ENCODE results near the gene DAPL1. TPM values are rescaled to one million over a fixed set of nuclear protein-coding genes. Genes with fewer than 3 reads are reported as not detected.

DAPL1 gene
- total RNA-seq, 4 donors from 2014 or later, result not detected

- TF ChIP-seq CTCF (IDR thresholded peaks at IDR 0.05) (no peak), POLR2A (IDR thresholded peaks at IDR 0.05; ENCODE audit: low read depth) (no peak), EP300 (IDR thresholded peaks at IDR 0.05) (no peak), POLR2AphosphoS5 (IDR thresholded peaks at IDR 0.05) (no peak)
- no peak for DNase-seq (ENCODE audit: extremely low spot score)
- intact Hi-C loops (cut with DNase I), result no loop called here
- Histone ChIP-seq H3K9me3 (peaks cover 0 to 4% (median 1%) of the 10 kb centered on the region in 4 donors), H3K4me3 (no peak overlapping the region), H3K36me3 (no peaks in the 10 kb centered on the region), H3K27me3 (no peaks in the 10 kb centered on the region), H3K27ac (replicated peaks in 1 of 4) (no peak overlapping the region), H3K4me1 (no peaks in the 10 kb centered on the region)
- WGBS, result 80% methylated on average over 2 of the region's 2 CpGs
These were observed 6.2 kb upstream of the DAPL1 start for GRCh38 chr2:158788951-158789350.

DNA sequence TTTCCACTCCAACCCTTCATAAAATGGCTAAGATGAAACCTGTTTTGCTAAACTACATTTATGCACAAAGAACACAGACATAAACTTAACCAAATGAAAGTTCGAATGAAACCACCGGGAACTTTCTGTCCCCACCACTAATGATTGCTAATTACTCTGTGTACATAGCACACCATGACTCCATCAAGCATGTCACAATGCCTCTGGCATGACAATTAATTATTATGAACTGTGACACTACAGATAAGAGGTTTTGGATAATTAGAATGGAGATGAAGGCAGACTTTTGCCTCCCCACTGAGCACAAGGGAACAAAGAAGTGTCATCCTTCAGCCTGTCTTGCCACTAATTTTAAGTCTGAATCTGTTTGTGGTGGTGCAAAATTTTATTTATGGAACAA, 1.5 kb downstream of the DAPL1 start:
- Histone ChIP-seq H3K4me3 (no peak overlapping the region), H3K27me3 (peaks cover 0 to 6% (median 0%) of the 10 kb centered on the region in 4 donors), H3K9me3 (no peaks in the 10 kb centered on the region), H3K4me1 (no peaks in the 10 kb centered on the region), H3K27ac (replicated peaks in 1 of 4) (no peak overlapping the region), H3K36me3 (no peaks in the 10 kb centered on the region)
- TF ChIP-seq POLR2AphosphoS5 (IDR thresholded peaks at IDR 0.05), result no peak
- TF ChIP-seq EP300 (IDR thresholded peaks at IDR 0.05), result no peak
- no peak for TF ChIP-seq CTCF (IDR thresholded peaks at IDR 0.05)
- TF ChIP-seq POLR2A (IDR thresholded peaks at IDR 0.05; ENCODE audit: low read depth), result no peak
- intact Hi-C loops (cut with DNase I), result no loop called here
- no peak for DNase-seq (ENCODE audit: extremely low spot score)
- 83% methylated on average over 2 of the region's 2 CpGs for WGBS

- 90% methylated on average over 6 of the region's 6 CpGs for WGBS
- no peak overlapping the region for H3K4me3 ChIP-seq
- H3K27ac ChIP-seq (replicated peaks in 1 of 4), result no peak overlapping the region
- H3K36me3 ChIP-seq, result no peaks in the 10 kb centered on the region
- no peak for DNase-seq (ENCODE audit: extremely low spot score)
- no peaks in the 10 kb centered on the region for H3K4me1 ChIP-seq
- no peaks in the 10 kb centered on the region for H3K9me3 ChIP-seq
- intact Hi-C loops (cut with DNase I), result no loop called here
- TF ChIP-seq POLR2AphosphoS5 (IDR thresholded peaks at IDR 0.05), result no peak
- TF ChIP-seq CTCF (IDR thresholded peaks at IDR 0.05), result no peak
- TF ChIP-seq POLR2A (IDR thresholded peaks at IDR 0.05; ENCODE audit: low read depth), result no peak
- no peak for TF ChIP-seq EP300 (IDR thresholded peaks at IDR 0.05)
- peaks cover 0 to 6% (median 0%) of the 10 kb centered on the region in 4 donors for H3K27me3 ChIP-seq
These were observed 3.0 kb downstream of the DAPL1 start for GRCh38 chr2:158797963-158798700.

DNA sequence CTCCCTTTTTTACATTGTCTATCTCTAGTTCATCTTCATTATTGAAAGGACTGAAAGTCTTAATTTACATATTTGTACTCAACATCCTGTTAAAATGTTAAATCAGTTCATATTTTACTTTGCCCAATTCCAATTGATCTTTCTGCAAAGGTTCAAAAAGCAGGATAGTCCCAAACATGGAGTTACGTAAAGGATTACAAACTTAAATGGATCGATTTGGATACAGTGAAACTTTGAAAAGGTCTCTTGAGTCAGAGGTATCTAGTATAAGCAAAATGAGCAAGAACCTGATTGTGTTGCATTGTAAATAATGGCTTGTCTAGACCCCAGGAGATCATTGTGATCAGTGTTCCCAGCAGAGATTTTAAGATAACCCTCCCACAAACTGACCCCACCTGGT, 4.1 kb downstream of the DAPL1 start:
- H3K4me3 ChIP-seq, result no peak overlapping the region
- no peaks in the 10 kb centered on the region for H3K9me3 ChIP-seq
- intact Hi-C loops (cut with DNase I), result no loop called here
- peaks cover 0 to 6% (median 0%) of the 10 kb centered on the region in 4 donors for H3K27me3 ChIP-seq
- H3K4me1 ChIP-seq, result no peaks in the 10 kb centered on the region
- no peak for DNase-seq (ENCODE audit: extremely low spot score)
- no peaks in the 10 kb centered on the region for H3K36me3 ChIP-seq
- TF ChIP-seq POLR2A (IDR thresholded peaks at IDR 0.05; ENCODE audit: low read depth) (no peak), CTCF (IDR thresholded peaks at IDR 0.05) (no peak), EP300 (IDR thresholded peaks at IDR 0.05) (no peak), POLR2AphosphoS5 (IDR thresholded peaks at IDR 0.05) (no peak)
- no peak overlapping the region for H3K27ac ChIP-seq (replicated peaks in 1 of 4)
- 90% methylated on average over 2 of the region's 2 CpGs for WGBS

DNA sequence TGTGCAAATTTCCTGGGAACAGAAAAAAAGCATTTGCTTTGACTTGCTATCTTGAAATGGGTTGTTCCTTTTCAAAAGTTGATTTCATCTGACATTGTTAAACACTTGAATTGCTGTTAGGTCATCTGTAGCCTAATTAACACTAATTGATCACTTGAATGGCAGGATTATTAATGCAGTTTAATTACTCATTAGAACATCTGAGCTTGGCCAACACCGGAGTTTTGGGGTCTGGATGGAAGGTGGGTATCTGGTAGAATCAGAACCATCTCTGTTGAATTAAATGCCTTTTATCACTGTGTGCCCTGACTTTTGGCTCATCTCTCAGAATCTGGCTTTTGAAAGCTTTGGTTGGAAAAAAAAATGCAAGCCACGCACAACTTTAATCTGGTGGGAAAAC, 8.4 kb downstream of the DAPL1 start:
- Histone ChIP-seq H3K4me1 (peaks cover 0 to 6% (median 0%) of the 10 kb centered on the region in 4 donors), H3K9me3 (no peaks in the 10 kb centered on the region), H3K27ac (replicated peaks in 1 of 4) (no peak overlapping the region), H3K27me3 (no peaks in the 10 kb centered on the region), H3K4me3 (no peak overlapping the region), H3K36me3 (no peaks in the 10 kb centered on the region)
- 89% methylated on average over 2 of the region's 2 CpGs for WGBS
- TF ChIP-seq EP300 (IDR thresholded peaks at IDR 0.05), result no peak
- no peak for TF ChIP-seq CTCF (IDR thresholded peaks at IDR 0.05)
- no peak for TF ChIP-seq POLR2A (IDR thresholded peaks at IDR 0.05; ENCODE audit: low read depth)
- TF ChIP-seq POLR2AphosphoS5 (IDR thresholded peaks at IDR 0.05), result no peak
- intact Hi-C loops (cut with DNase I), result no loop called here
- no peak for DNase-seq (ENCODE audit: extremely low spot score)

Data from esophagus muscularis mucosa (tissue), 4 donors.